Right lobe of liver (tissue), 6 donors: ENCODE results near the gene KEL. TPM values are rescaled to one million over a fixed set of nuclear protein-coding genes. Genes with fewer than 3 reads are reported as not detected.
"Not testable (repeated sequence)": the region's sequence is repeated elsewhere in the genome, so short reads cannot be mapped to it uniquely, and the experiment has no call there.

Experiments
- ATAC-seq, 4 donors: fragments of 200-7000 bp; cut with Tn5 transposase; one replicate each; pipeline ENCODE4 v1.9.1; 2020; ENCODE audit warnings: mild to moderate bottlenecking in 4 of 4, moderate library complexity in 4 of 4
- DNase-seq, 3 donors: peaks; one replicate each; pipeline ENCODE4 v3.0.0-alpha.2; 2020
- H3K27ac ChIP-seq, 3 donors: fragments of 200-600 bp; one replicate each; pipeline ENCODE4 v1.8.0; 2022
- H3K27me3 ChIP-seq, 2 donors: fragments of 200-600 bp; one replicate each; pipeline ENCODE4 v1.8.0; 2022
- H3K36me3 ChIP-seq, 4 donors: fragments of 200-600 bp; sonication (generic) in 1 of 4; one replicate each; pipeline versions ENCODE4 v1.5.1 to v1.8.0; 2017 to 2022; ENCODE audit warnings: control low read depth in 1 of 4
- H3K4me1 ChIP-seq, 4 donors: fragments of 200-600 bp; sonication (generic) in 1 of 4; one replicate each; pipeline versions ENCODE4 v1.5.1 to v1.8.0; 2017 to 2022; ENCODE audit warnings: control low read depth in 1 of 4
- H3K4me3 ChIP-seq, 3 donors: fragments of 200-600 bp; one replicate each; pipeline ENCODE4 v1.8.0; 2022
- H3K9me3 ChIP-seq, 4 donors: fragments of 200-600 bp; sonication (generic) in 1 of 4; one replicate each; pipeline versions ENCODE4 v1.5.1 to v1.8.0; 2017 to 2022; ENCODE audit warnings: control low read depth in 1 of 4
- POLR2A ChIP-seq: fragments of 450-650 bp; IDR thresholded peaks from one replicate; pipeline ENCODE4 v1.6.1; 2017; ENCODE audit warnings: antibody characterized with exemption, mild to moderate bottlenecking
- WGBS: methylation state at CpG from one replicate; pipeline ENCODE4 v1.1.6; 2018; ENCODE audit warnings: low coverage, low lambda C conversion rate; ENCODE audit not compliant: insufficient coverage; ENCODE audit errors: missing lambda C conversion rate; 5-methylcytosine and 5-hydroxymethylcytosine counted together
- intact Hi-C, 2 donors: fragments of 100-400 bp; cut with DNase I; formaldehyde crosslinking; loops; one replicate each; pipeline versions ENCODE4 v1.11.2 to v1.14.1; 2022
- total RNA-seq, 6 experiments: library from RNA; depleted of rRNA in 2 of 6; stranded (reverse); fragments of >200 nt in 2 of 6; fragmentation: NEBNext Ultra II Directional in 3 of 6; extraction: Animal tissue kit (Norgen Biotek cat#: 25700) in 3 of 6; gene quantifications; one replicate each; pipeline versions ENCODE4 v1.1.0 to v1.2.4, GENCODE V29; 2016 to 2023
- TF ChIP-seq, protein P1 (sequence below), 4 donors: fragments of 200-600 bp in 3 of 4; fragments of 450-650 bp in 1 of 4; IDR thresholded peaks; one replicate each; pipeline versions ENCODE4 v1.5.1 to v1.8.0; 2016 to 2022; ENCODE audit warnings: antibody characterized with exemption in 4 of 4, mild to moderate bottlenecking in 2 of 4
- donor health status: DM: no; HTN: yes; CAD: no.
- donor health status: DM: no; HTN: no; CAD: no.
- donor health status: DM: no; HTN: no; CAD: no.
- donor health status: DM: no; HTN: yes; CAD: no.
- donor health status: DM: no; HTN: yes; CAD: no.

Gene KEL
- total RNA-seq, 6 experiments from 2014 or later: 0.46 to 2.0 (median 1.4) TPM; not detected in 3

DNA sequence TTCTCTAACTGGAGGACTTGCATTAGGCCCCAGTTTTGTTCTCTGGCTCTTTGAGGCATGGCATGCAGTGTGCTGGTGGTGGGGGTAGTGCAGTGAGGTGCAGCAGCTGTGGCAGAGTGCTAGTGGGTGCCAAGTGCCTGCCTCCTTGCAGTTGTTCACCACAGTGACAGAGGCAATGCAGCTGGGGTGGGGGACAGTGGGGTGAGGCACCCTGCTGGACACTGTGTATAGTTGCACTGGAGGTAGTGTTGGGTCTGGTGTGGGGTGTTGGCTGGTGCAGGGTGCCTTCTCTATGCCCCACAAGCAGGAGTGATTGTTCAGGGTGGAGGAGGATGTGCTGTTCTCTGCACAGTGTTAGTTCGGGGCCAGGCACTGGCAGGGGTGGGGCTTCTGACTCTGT, 21.7 kb upstream of the KEL start:
- Histone ChIP-seq H3K9me3 (no peaks in the 10 kb centered on the region), H3K4me3 (no peak overlapping the region), H3K4me1 (no peaks in the 10 kb centered on the region), H3K36me3 (no peaks in the 10 kb centered on the region), H3K27me3 (no peaks in the 10 kb centered on the region), H3K27ac (no peak overlapping the region)
- no CpG with 5 or more reads among the region's 1 CpG for WGBS
- intact Hi-C loops: no loop called here
- TF ChIP-seq, protein P1, sequence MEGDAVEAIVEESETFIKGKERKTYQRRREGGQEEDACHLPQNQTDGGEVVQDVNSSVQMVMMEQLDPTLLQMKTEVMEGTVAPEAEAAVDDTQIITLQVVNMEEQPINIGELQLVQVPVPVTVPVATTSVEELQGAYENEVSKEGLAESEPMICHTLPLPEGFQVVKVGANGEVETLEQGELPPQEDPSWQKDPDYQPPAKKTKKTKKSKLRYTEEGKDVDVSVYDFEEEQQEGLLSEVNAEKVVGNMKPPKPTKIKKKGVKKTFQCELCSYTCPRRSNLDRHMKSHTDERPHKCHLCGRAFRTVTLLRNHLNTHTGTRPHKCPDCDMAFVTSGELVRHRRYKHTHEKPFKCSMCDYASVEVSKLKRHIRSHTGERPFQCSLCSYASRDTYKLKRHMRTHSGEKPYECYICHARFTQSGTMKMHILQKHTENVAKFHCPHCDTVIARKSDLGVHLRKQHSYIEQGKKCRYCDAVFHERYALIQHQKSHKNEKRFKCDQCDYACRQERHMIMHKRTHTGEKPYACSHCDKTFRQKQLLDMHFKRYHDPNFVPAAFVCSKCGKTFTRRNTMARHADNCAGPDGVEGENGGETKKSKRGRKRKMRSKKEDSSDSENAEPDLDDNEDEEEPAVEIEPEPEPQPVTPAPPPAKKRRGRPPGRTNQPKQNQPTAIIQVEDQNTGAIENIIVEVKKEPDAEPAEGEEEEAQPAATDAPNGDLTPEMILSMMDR (IDR thresholded peaks at IDR 0.05): no peak
- TF ChIP-seq POLR2A: no peak
- ATAC-seq (peak in 1 of 4 donors; percentile 33), DNase-seq (no peak)

DNA sequence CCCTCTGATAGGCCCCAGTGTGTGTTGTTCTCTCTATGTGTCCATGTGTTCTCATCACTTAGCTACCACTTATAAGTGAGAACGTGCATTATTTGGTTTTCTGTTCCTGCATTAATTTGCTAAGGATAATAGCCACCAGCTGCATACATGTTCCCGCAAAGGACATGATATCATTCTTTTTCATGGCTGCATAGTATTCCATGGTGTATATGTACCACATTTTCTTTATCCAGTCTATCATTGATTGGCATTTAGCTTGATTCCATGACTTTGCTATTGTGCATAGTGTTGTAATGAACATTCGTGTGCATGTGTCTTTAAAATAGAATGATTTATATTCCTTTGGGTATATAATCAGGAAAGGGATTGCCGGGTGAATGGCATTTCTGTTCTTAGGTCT, 16.2 kb upstream of the KEL start:
- DNase-seq, intact Hi-C loops, H3K9me3 ChIP-seq, H3K4me1 ChIP-seq, H3K27me3 ChIP-seq, H3K27ac ChIP-seq, H3K4me3 ChIP-seq, H3K36me3 ChIP-seq, ATAC-seq: not testable (repeated sequence)
- WGBS: 73% methylated on average over 4 of the region's 4 CpGs

DNA sequence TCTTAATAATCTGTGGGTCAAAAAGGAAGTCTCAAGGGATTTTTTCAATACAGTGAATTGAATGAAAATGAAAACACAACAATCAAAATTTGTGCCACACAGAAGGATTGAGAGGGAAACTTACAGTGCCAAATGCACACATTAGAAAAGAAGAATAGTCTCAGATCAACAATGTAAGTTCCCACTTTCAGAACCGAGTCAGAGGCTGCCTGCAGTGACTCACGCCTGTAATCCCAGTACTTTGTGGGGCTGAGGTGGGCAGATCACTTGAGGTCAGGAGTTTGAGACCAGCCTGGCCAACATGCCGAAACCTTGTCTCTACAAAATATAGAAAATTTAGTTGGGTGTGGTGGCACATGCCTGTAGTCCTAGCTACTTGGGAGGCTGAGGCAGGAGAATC, 12.5 kb upstream of the KEL start:
- ATAC-seq: no peak
- H3K9me3 ChIP-seq: no peaks in the 10 kb centered on the region
- no peak overlapping the region for H3K27ac ChIP-seq
- H3K4me3 ChIP-seq: no peak overlapping the region
- TF ChIP-seq, protein P1 (IDR thresholded peaks at IDR 0.05): no peak
- TF ChIP-seq POLR2A: no peak
- WGBS: 51% methylated on average over 3 of the region's 3 CpGs
- H3K4me1 ChIP-seq: no peaks in the 10 kb centered on the region
- no peak for DNase-seq
- H3K36me3 ChIP-seq: no peaks in the 10 kb centered on the region
- H3K27me3 ChIP-seq: no peaks in the 10 kb centered on the region
- intact Hi-C loops: no loop called here

DNA sequence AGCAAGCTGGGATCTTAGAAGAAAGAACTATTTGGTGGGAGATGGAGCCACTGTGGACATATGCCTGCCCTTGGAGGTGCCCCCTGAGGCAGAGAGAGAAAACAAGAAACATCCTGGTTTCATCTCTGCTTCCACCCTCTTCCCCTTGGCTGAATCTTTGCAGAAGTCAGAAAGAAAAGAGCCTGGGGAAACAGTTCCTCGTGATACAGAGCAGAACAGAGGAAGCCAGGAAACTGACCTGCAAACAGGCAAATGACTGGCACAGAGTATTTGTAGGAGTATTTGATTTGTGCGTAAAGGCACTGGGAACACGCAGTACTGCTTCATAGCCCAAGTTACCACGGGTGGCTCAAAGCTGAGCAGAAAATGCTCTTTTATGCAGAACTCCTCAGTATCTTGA, 7.0 kb upstream of the KEL start:
- no peak overlapping the region for H3K27ac ChIP-seq
- intact Hi-C loops: no loop called here
- no peak for TF ChIP-seq POLR2A
- TF ChIP-seq, protein P1 (IDR thresholded peaks at IDR 0.05): no peak
- DNase-seq: no peak
- H3K36me3 ChIP-seq: no peaks in the 10 kb centered on the region
- no peaks in the 10 kb centered on the region for H3K9me3 ChIP-seq
- H3K4me1 ChIP-seq: no peaks in the 10 kb centered on the region
- WGBS: 44% methylated on average over 4 of the region's 4 CpGs
- no peak overlapping the region for H3K4me3 ChIP-seq
- H3K27me3 ChIP-seq: no peaks in the 10 kb centered on the region
- ATAC-seq: peak in 3 of 4 donors; percentile 35 to 57 (median 40)

DNA sequence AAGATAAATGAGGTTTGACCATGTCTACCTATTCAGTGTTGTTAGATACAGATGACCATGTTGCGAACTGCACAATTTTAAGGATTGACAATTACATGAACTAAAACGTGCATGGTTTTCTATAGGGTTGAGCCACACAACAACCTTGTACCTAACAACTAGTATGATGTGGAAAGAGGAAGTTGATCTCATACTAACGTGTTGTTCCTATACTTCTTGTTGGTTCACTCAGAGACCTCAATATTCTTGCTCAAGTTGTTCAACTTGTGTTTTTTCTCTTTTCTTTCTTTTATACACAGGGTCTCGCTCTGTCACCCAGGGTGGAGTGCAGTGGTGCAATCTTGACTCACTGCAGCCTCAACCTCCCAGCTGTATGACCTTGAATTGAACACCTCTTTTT, 6.1 kb upstream of the KEL start:
- Histone ChIP-seq H3K27ac (no peak overlapping the region), H3K27me3 (no peaks in the 10 kb centered on the region), H3K4me1 (no peaks in the 10 kb centered on the region), H3K36me3 (no peaks in the 10 kb centered on the region), H3K4me3 (no peak overlapping the region), H3K9me3 (no peaks in the 10 kb centered on the region)
- no peak for TF ChIP-seq POLR2A
- TF ChIP-seq, protein P1 (IDR thresholded peaks at IDR 0.05): no peak
- no peak for ATAC-seq
- 50% methylated on average over 4 of the region's 4 CpGs for WGBS
- no peak for DNase-seq
- intact Hi-C loops: no loop called here
